T47D (cell line): ENCODE data around the gene RUNX1.
A peak's percentile ranks its signal among the peaks of the same experiment; 100 is the strongest.

Experiments used
- DNase-seq, 2 experiments: peaks; one replicate each; pipeline versions ENCODE4 v3.0.0 to v3.0.0-alpha.2; 2011 to 2012; ENCODE audit warnings: low read depth in 1 of 2, low spot score in 1 of 2
- JUND ChIP-seq: IDR thresholded peaks from 2 replicates; pipeline ENCODE4 v1.6.1; 2012; ENCODE audit warnings: low read depth
- in situ Hi-C: cut with HindIII; loops from 2 replicates; pipeline ENCODE4 v1.10.0; 2016; ENCODE audit warnings: low sequenced_read_pairs, low pct_unique_long_range_greater_than_20kb

Gene RUNX1

GRCh38 chr21:34748862-34749261, 300.2 kb downstream of the RUNX1 start:
- in situ Hi-C loops: no loop called here
- DNase-seq: no peak
- TF ChIP-seq JUND: no peak

GRCh38 chr21:34745557-34746255, 303.4 kb downstream of the RUNX1 start:
- no peak for TF ChIP-seq JUND
- peak; percentile 42 to 89 for DNase-seq
- in situ Hi-C loops: no loop called here

- TF ChIP-seq JUND: no peak
- in situ Hi-C loops: no loop called here
- peak in 1 of 2 experiments; percentile 68 for DNase-seq
These were observed 304.3 kb downstream of the RUNX1 start for GRCh38 chr21:34744801-34745200.

- in situ Hi-C loops: no loop called here
- TF ChIP-seq JUND: no peak
- DNase-seq: peak in 1 of 2 experiments; percentile 85
These were observed 305.3 kb downstream of the RUNX1 start for GRCh38 chr21:34743831-34744230.

- in situ Hi-C loops: no loop called here
- TF ChIP-seq JUND: no peak
- DNase-seq: no peak
These were observed 305.8 kb downstream of the RUNX1 start for GRCh38 chr21:34743285-34743684.

- no peak for TF ChIP-seq JUND
- in situ Hi-C loops: no loop called here
- no peak for DNase-seq
These were observed 308.9 kb downstream of the RUNX1 start for GRCh38 chr21:34740198-34740597.
